Right lobe of liver (tissue), 6 donors: ENCODE measurements around the gene DMKN. TPM values are rescaled to one million over a fixed set of nuclear protein-coding genes. Genes with fewer than 3 reads are reported as not detected.

Experiments used
- ATAC-seq, 4 donors: fragments of 200-7000 bp; cut with Tn5 transposase; one replicate each; pipeline ENCODE4 v1.9.1; 2020; ENCODE audit warnings: mild to moderate bottlenecking in 4 of 4, moderate library complexity in 4 of 4
- DNase-seq, 3 donors: peaks; one replicate each; pipeline ENCODE4 v3.0.0-alpha.2; 2020
- H3K27ac ChIP-seq, 3 donors: fragments of 200-600 bp; one replicate each; pipeline ENCODE4 v1.8.0; 2022
- H3K27me3 ChIP-seq, 2 donors: fragments of 200-600 bp; one replicate each; pipeline ENCODE4 v1.8.0; 2022
- H3K36me3 ChIP-seq, 4 donors: fragments of 200-600 bp; sonication (generic) in 1 of 4; one replicate each; pipeline versions ENCODE4 v1.5.1 to v1.8.0; 2017 to 2022; ENCODE audit warnings: control low read depth in 1 of 4
- H3K4me1 ChIP-seq, 4 donors: fragments of 200-600 bp; sonication (generic) in 1 of 4; one replicate each; pipeline versions ENCODE4 v1.5.1 to v1.8.0; 2017 to 2022; ENCODE audit warnings: control low read depth in 1 of 4
- H3K4me3 ChIP-seq, 3 donors: fragments of 200-600 bp; one replicate each; pipeline ENCODE4 v1.8.0; 2022
- H3K9me3 ChIP-seq, 4 donors: fragments of 200-600 bp; sonication (generic) in 1 of 4; one replicate each; pipeline versions ENCODE4 v1.5.1 to v1.8.0; 2017 to 2022; ENCODE audit warnings: control low read depth in 1 of 4
- CTCF ChIP-seq, 4 donors: fragments of 200-600 bp in 3 of 4; fragments of 450-650 bp in 1 of 4; IDR thresholded peaks; one replicate each; pipeline versions ENCODE4 v1.5.1 to v1.8.0; 2016 to 2022; ENCODE audit warnings: antibody characterized with exemption in 4 of 4, mild to moderate bottlenecking in 2 of 4
- POLR2A ChIP-seq: fragments of 450-650 bp; IDR thresholded peaks from one replicate; pipeline ENCODE4 v1.6.1; 2017; ENCODE audit warnings: antibody characterized with exemption, mild to moderate bottlenecking
- WGBS: methylation state at CpG from one replicate; pipeline ENCODE4 v1.1.6; 2018; ENCODE audit warnings: low coverage, low lambda C conversion rate; ENCODE audit not compliant: insufficient coverage; ENCODE audit errors: missing lambda C conversion rate; 5-methylcytosine and 5-hydroxymethylcytosine counted together
- intact Hi-C, 2 donors: fragments of 100-400 bp; cut with DNase I; formaldehyde crosslinking; loops; one replicate each; pipeline versions ENCODE4 v1.11.2 to v1.14.1; 2022
- total RNA-seq, 6 experiments: library from RNA; depleted of rRNA in 2 of 6; stranded (reverse); fragments of >200 nt in 2 of 6; fragmentation: NEBNext Ultra II Directional in 3 of 6; extraction: Animal tissue kit (Norgen Biotek cat#: 25700) in 3 of 6; gene quantifications; one replicate each; pipeline versions ENCODE4 v1.1.0 to v1.2.4, GENCODE V29; 2016 to 2023
- donor health status: DM: no; HTN: yes; CAD: no.
- donor health status: DM: no; HTN: no; CAD: no.
- donor health status: DM: no; HTN: no; CAD: no.
- donor health status: DM: no; HTN: yes; CAD: no.
- donor health status: DM: no; HTN: yes; CAD: no.

Gene DMKN
- total RNA-seq, 6 experiments from 2014 or later, result 1.0 to 4.0 (median 2.0) TPM

GRCh38 chr19:35455616-35456201 is 57.7 kb downstream of the DMKN start:
- Histone ChIP-seq H3K4me3 (no peak overlapping the region), H3K4me1 (peaks cover 0 to 40% (median 10%) of the 10 kb centered on the region in 4 donors), H3K9me3 (no peaks in the 10 kb centered on the region), H3K36me3 (no peaks in the 10 kb centered on the region), H3K27me3 (no peaks in the 10 kb centered on the region), H3K27ac (no peak overlapping the region)
- WGBS, result 33% methylated on average over 1 of the region's 3 CpGs
- intact Hi-C loops, result no loop called here
- ATAC-seq (no peak), DNase-seq (no peak)
- no peak for TF ChIP-seq POLR2A
- no peak for TF ChIP-seq CTCF (IDR thresholded peaks at IDR 0.05)

- no peaks in the 10 kb centered on the region for H3K36me3 ChIP-seq
- H3K27ac ChIP-seq, result no peak overlapping the region
- TF ChIP-seq POLR2A, result no peak
- TF ChIP-seq CTCF (IDR thresholded peaks at IDR 0.05), result no peak
- no peaks in the 10 kb centered on the region for H3K9me3 ChIP-seq
- DNase-seq, result no peak
- peaks cover 0 to 31% (median 6%) of the 10 kb centered on the region in 4 donors for H3K4me1 ChIP-seq
- no peaks in the 10 kb centered on the region for H3K27me3 ChIP-seq
- WGBS, result 63% methylated on average over 2 of the region's 2 CpGs
- H3K4me3 ChIP-seq, result no peak overlapping the region
- intact Hi-C loops, result no loop called here
- peak in 1 of 4 donors; percentile 60 for ATAC-seq
Measured at GRCh38 chr19:35454663-35455062, 58.8 kb downstream of the DMKN start.

GRCh38 chr19:35451338-35452096 is 61.9 kb downstream of the DMKN start:
- ATAC-seq, result no peak
- Histone ChIP-seq H3K36me3 (no peaks in the 10 kb centered on the region), H3K27ac (no peak overlapping the region), H3K27me3 (no peaks in the 10 kb centered on the region), H3K9me3 (no peaks in the 10 kb centered on the region), H3K4me1 (peaks cover 0 to 8% (median 0%) of the 10 kb centered on the region in 4 donors), H3K4me3 (no peak overlapping the region)
- intact Hi-C loops, result no loop called here
- no peak for DNase-seq
- WGBS, result 62% methylated on average over 5 of the region's 7 CpGs
- TF ChIP-seq CTCF (IDR thresholded peaks at IDR 0.05) (no peak), POLR2A (no peak)

GRCh38 chr19:35449359-35450043 is 63.9 kb downstream of the DMKN start:
- Histone ChIP-seq H3K27ac (peak overlapping the region in 1 of 3 donors; percentile 5), H3K36me3 (no peaks in the 10 kb centered on the region), H3K27me3 (no peaks in the 10 kb centered on the region), H3K9me3 (no peaks in the 10 kb centered on the region), H3K4me1 (peaks cover 0 to 3% (median 0%) of the 10 kb centered on the region in 4 donors), H3K4me3 (no peak overlapping the region)
- 45% methylated on average over 7 of the region's 27 CpGs for WGBS
- intact Hi-C loops, result no loop called here
- no peak for TF ChIP-seq POLR2A
- no peak for TF ChIP-seq CTCF (IDR thresholded peaks at IDR 0.05)
- DNase-seq (peak in 2 of 3 donors; percentile 32 to 53), ATAC-seq (peak; percentile 23 to 49 (median 26))
